H1 (cell line): ENCODE results near the gene TRIP11. TPM values are rescaled to one million over a fixed set of nuclear protein-coding genes. Genes with fewer than 3 reads are reported as not detected.

Source experiments
- CTCF ChIA-PET: fragments of 300-600 bp; sonication (Branson Sonifier 250); formaldehyde crosslinking; loops from one replicate; lab custom pipeline; 2021; ENCODE audit not compliant: partially characterized antibody; lab: Charles Lee
- POLR2A ChIA-PET: fragments of 300-600 bp; sonication (Branson Sonifier 250); formaldehyde crosslinking; loops from one replicate; lab custom pipeline; 2021; ENCODE audit warnings: inconsistent platforms; ENCODE audit not compliant: partially characterized antibody; lab: Charles Lee
- DNase-seq, 2 experiments: peaks; one replicate each; pipeline versions ENCODE4 v3.0.0 to v3.0.0-alpha.2; 2010 to 2022; ENCODE audit warnings: low spot score in 2 of 2, low read depth in 1 of 2, mixed read lengths in 1 of 2
- FAIRE-seq: peaks from 2 replicates; lab custom pipeline; 2011; peaks lifted over from hg19 to GRCh38; lab: Jason Lieb, UNC
- H2AFZ ChIP-seq: 2 replicates; pipeline ENCODE4 v1.8.1; 2012; ENCODE audit warnings: low read length, inconsistent platforms
- H2AK5ac ChIP-seq: 2 replicates; pipeline ENCODE4 v1.6.1; 2013; ENCODE audit warnings: low read depth, low read length
- H2BK120ac ChIP-seq: replicated peaks from 2 replicates; pipeline ENCODE3; 2013; ENCODE audit warnings: low read depth, low read length, inconsistent platforms
- H2BK12ac ChIP-seq: 2 replicates; pipeline ENCODE4 v1.6.1; 2013; ENCODE audit warnings: low read depth, low read length
- H2BK15ac ChIP-seq: 2 replicates; pipeline ENCODE4 v1.6.1; 2013; ENCODE audit warnings: low read length
- H2BK20ac ChIP-seq: 2 replicates; pipeline ENCODE4 v1.6.1; 2013; ENCODE audit warnings: low read length
- H2BK5ac ChIP-seq: 2 replicates; pipeline ENCODE4 v1.6.1; 2013; ENCODE audit warnings: low read depth, low read length
- H3K14ac ChIP-seq: 2 replicates; pipeline ENCODE4 v1.6.1; 2013; ENCODE audit warnings: inconsistent platforms; ENCODE audit not compliant: insufficient read length
- H3K18ac ChIP-seq: 2 replicates; pipeline ENCODE4 v1.6.1; 2013; ENCODE audit warnings: low read length; ENCODE audit errors: extremely low read depth
- H3K23ac ChIP-seq: 2 replicates; pipeline ENCODE4 v1.6.1; 2013; ENCODE audit warnings: inconsistent platforms; ENCODE audit not compliant: insufficient read length
- H3K23me2 ChIP-seq: 2 replicates; pipeline ENCODE4 v1.6.1; 2013; ENCODE audit warnings: low read depth, low read length
- H3K27ac ChIP-seq: 2 replicates; pipeline ENCODE4 v1.6.1; 2011; ENCODE audit warnings: low read depth, low read length, inconsistent platforms
- H3K27me3 ChIP-seq, 4 experiments: replicated peaks in 1 of 4; 1 replicate in 1 of 4; 2 replicates in 3 of 4; pipeline versions ENCODE4 v1.6.1 to v1.8.1; 2011 to 2013; ENCODE audit warnings: low read length in 3 of 4, mild to moderate bottlenecking in 3 of 4, inconsistent platforms in 2 of 4, mixed read lengths in 2 of 4, moderate library complexity in 1 of 4; ENCODE audit not compliant: control insufficient read depth in 3 of 4, insufficient read depth in 3 of 4; ENCODE audit errors: extremely low read depth in 1 of 4
- H3K36me3 ChIP-seq, 4 experiments: 2 replicates each; pipeline versions ENCODE4 v1.6.1 to v1.8.1; 2011 to 2013; ENCODE audit warnings: mild to moderate bottlenecking in 4 of 4, low read length in 3 of 4, moderate library complexity in 2 of 4, control low read depth in 1 of 4, inconsistent platforms in 1 of 4; ENCODE audit not compliant: insufficient read depth in 4 of 4, control insufficient read depth in 2 of 4
- H3K4ac ChIP-seq: replicated peaks from 2 replicates; pipeline ENCODE3; 2013; ENCODE audit warnings: low read length, low read depth, mixed read lengths, inconsistent platforms; ENCODE audit not compliant: insufficient read length
- H3K4me1 ChIP-seq, 4 experiments: replicated peaks in 1 of 4; 1 replicate in 1 of 4; 2 replicates in 3 of 4; pipeline versions ENCODE4 v1.6.1 to v1.8.1; 2011 to 2013; ENCODE audit warnings: low read length in 3 of 4, inconsistent platforms in 2 of 4, mixed read lengths in 1 of 4; ENCODE audit not compliant: insufficient read depth in 4 of 4, control insufficient read depth in 3 of 4
- H3K4me2 ChIP-seq, 2 experiments: 2 replicates each; pipeline versions ENCODE4 v1.6.1 to v1.8.1; 2011 to 2013; ENCODE audit warnings: low read depth in 2 of 2, low read length in 2 of 2, control low read depth in 1 of 2, inconsistent platforms in 1 of 2, mild to moderate bottlenecking in 1 of 2; ENCODE audit not compliant: insufficient read depth in 1 of 2
- H3K4me3 ChIP-seq, 4 experiments: fragments of 200-600, 300-600 bp in 1 of 4; sonication (generic), shearing (Covaris generic), sonication (Bioruptor Twin) in 1 of 4; 2 replicates each; pipeline versions ENCODE4 v1.5.1 to v1.8.1; 2011 to 2016; ENCODE audit warnings: low read length in 4 of 4, low read depth in 3 of 4, control low read depth in 2 of 4, inconsistent platforms in 2 of 4, mild to moderate bottlenecking in 2 of 4, mixed read lengths in 1 of 4, moderate library complexity in 1 of 4; ENCODE audit not compliant: insufficient read depth in 2 of 4; ENCODE audit errors: extremely low read depth in 1 of 4
- H3K56ac ChIP-seq: replicated peaks from 2 replicates; pipeline ENCODE3; 2013; ENCODE audit warnings: low read depth, mild to moderate bottlenecking, mixed read lengths, low read length, inconsistent platforms; ENCODE audit not compliant: insufficient read length
- H3K79me1 ChIP-seq: 2 replicates; pipeline ENCODE4 v1.6.1; 2013; ENCODE audit warnings: low read depth, low read length, control low read depth
- H3K79me2 ChIP-seq, 2 experiments: 2 replicates each; pipeline versions ENCODE4 v1.6.1 to v1.8.1; 2012 to 2013; ENCODE audit warnings: low read length in 2 of 2, mild to moderate bottlenecking in 2 of 2, inconsistent platforms in 1 of 2; ENCODE audit not compliant: insufficient read depth in 2 of 2, control insufficient read depth in 1 of 2
- H3K9ac ChIP-seq, 4 experiments: replicated peaks in 1 of 4; 1 replicate in 1 of 4; 2 replicates in 3 of 4; pipeline versions ENCODE4 v1.6.1 to v1.8.1; 2011 to 2013; ENCODE audit warnings: low read depth in 3 of 4, low read length in 3 of 4, control low read depth in 2 of 4, mild to moderate bottlenecking in 2 of 4, moderate library complexity in 2 of 4, inconsistent platforms in 1 of 4; ENCODE audit errors: extremely low read depth in 1 of 4
- H3K9me3 ChIP-seq, 2 experiments: 2 replicates each; pipeline versions ENCODE4 v1.6.1 to v1.8.1; 2012 to 2013; ENCODE audit warnings: mild to moderate bottlenecking in 2 of 2, moderate library complexity in 2 of 2, control low read depth in 1 of 2, inconsistent platforms in 1 of 2, low read depth in 1 of 2, low read length in 1 of 2, mixed read lengths in 1 of 2; ENCODE audit not compliant: insufficient read depth in 2 of 2
- H4K20me1 ChIP-seq, 2 experiments: replicated peaks in 1 of 2; 2 replicates each; pipeline versions ENCODE3 to v1.8.1; 2011 to 2013; ENCODE audit warnings: inconsistent platforms in 2 of 2, low read length in 2 of 2, mild to moderate bottlenecking in 1 of 2; ENCODE audit not compliant: insufficient read depth in 2 of 2, control insufficient read depth in 1 of 2
- H4K5ac ChIP-seq: 2 replicates; pipeline ENCODE4 v1.6.1; 2013; ENCODE audit warnings: low read length, low read depth, mixed read lengths, inconsistent platforms; ENCODE audit not compliant: insufficient read length
- H4K8ac ChIP-seq: 2 replicates; pipeline ENCODE4 v1.8.0; 2013; ENCODE audit warnings: mild to moderate bottlenecking, moderate library complexity, low read length, inconsistent platforms; ENCODE audit not compliant: insufficient read depth; ENCODE audit errors: extremely low read depth
- H4K91ac ChIP-seq: replicated peaks from 2 replicates; pipeline ENCODE3; 2013; ENCODE audit warnings: low read length, mixed read lengths, inconsistent platforms; ENCODE audit not compliant: insufficient read length
- BACH1 ChIP-seq: IDR thresholded peaks from 2 replicates; pipeline ENCODE4 v1.6.1; 2012; ENCODE audit warnings: low read length, improper control_type of control experiment
- CHD2 ChIP-seq: IDR thresholded peaks from 2 replicates; pipeline ENCODE4 v1.6.1; 2012; ENCODE audit warnings: low read length, improper control_type of control experiment
- EP300 ChIP-seq, 2 experiments: IDR thresholded peaks; 1 replicate in 1 of 2; 2 replicates in 1 of 2; pipeline ENCODE4 v1.6.1; 2011 to 2012; ENCODE audit warnings: low read depth in 2 of 2, low read length in 2 of 2, mild to moderate bottlenecking in 2 of 2, borderline replicate concordance in 1 of 2, inconsistent platforms in 1 of 2, moderate library complexity in 1 of 2
- HDAC2 ChIP-seq, 2 experiments: fragments of 300-600 bp in 1 of 2; sonication (generic) in 1 of 2; IDR thresholded peaks; 2 replicates each; pipeline ENCODE4 v1.6.1; 2011 to 2012; ENCODE audit warnings: low read depth in 2 of 2, low read length in 2 of 2, mild to moderate bottlenecking in 2 of 2, moderate library complexity in 2 of 2, borderline replicate concordance in 1 of 2, inconsistent platforms in 1 of 2
- NANOG ChIP-seq: IDR thresholded peaks from 2 replicates; pipeline ENCODE4 v1.6.1; 2011; ENCODE audit warnings: low read length, low read depth, mild to moderate bottlenecking, inconsistent platforms; ENCODE audit not compliant: insufficient read depth, poor library complexity, severe bottlenecking
- NRF1 ChIP-seq: IDR thresholded peaks from 2 replicates; pipeline ENCODE4 v1.6.1; 2011; ENCODE audit warnings: mild to moderate bottlenecking, low read depth, low read length, improper control_type of control experiment
- SIRT6 ChIP-seq: IDR thresholded peaks from one replicate; pipeline ENCODE4 v1.7.1; 2012; ENCODE audit warnings: low read length, inconsistent platforms
- SP2 ChIP-seq: IDR thresholded peaks from 2 replicates; pipeline ENCODE4 v1.6.1; 2012; ENCODE audit warnings: mild to moderate bottlenecking, low read length, inconsistent platforms
- SUZ12 ChIP-seq: fragments of 200-600 bp; sonication (generic); IDR thresholded peaks from 2 replicates; pipeline ENCODE4 v1.6.1; 2012; ENCODE audit warnings: mild to moderate bottlenecking, inconsistent platforms, low read length, moderate library complexity, mixed read lengths
- YY1 ChIP-seq: IDR thresholded peaks from 2 replicates; pipeline ENCODE4 v1.6.1; 2011; ENCODE audit warnings: low read depth, mild to moderate bottlenecking, low read length
- ZNF274 ChIP-seq: IDR thresholded peaks from 2 replicates; pipeline ENCODE4 v1.7.0; 2012; ENCODE audit warnings: low read length, borderline replicate concordance; ENCODE audit errors: extremely low read depth
- WGBS, 2 experiments: shearing (Covaris generic) in 1 of 2; methylation state at CpG; one replicate each; pipeline versions ENCODE4 v1.1.6 to v1.1.7; 2013 to 2015; ENCODE audit warnings: low lambda C conversion rate in 2 of 2, mixed read lengths in 2 of 2, inconsistent platforms in 1 of 2, low coverage in 1 of 2, missing lambda C conversion rate in 1 of 2; ENCODE audit not compliant: insufficient replicate concordance in 2 of 2, insufficient coverage in 1 of 2, insufficient read length in 1 of 2; ENCODE audit errors: extremely low coverage in 1 of 2, missing lambda C conversion rate in 1 of 2; 5-methylcytosine and 5-hydroxymethylcytosine counted together
- polyA plus RNA-seq, 7 experiments: library from polyadenylated mRNA; depleted of rRNA in 3 of 7; stranded (reverse) in 5 of 7; unstranded in 2 of 7; fragments of >200 nt in 5 of 7; fragments of 200-250 nt in 2 of 7; gene quantifications; 1 replicate in 5 of 7; 2 replicates in 1 of 7; 4 replicates in 1 of 7; pipeline versions ENCODE4 v1.2.1 to v1.2.3, GENCODE V29; 2011 to 2013; ENCODE audit warnings: missing spikeins in 2 of 7, mixed read lengths in 2 of 7
- total RNA-seq: library from RNA; stranded (reverse); fragmentation: NEBNext Ultra II Directional; extraction: Animal tissue kit (Norgen Biotek cat#: 25700); gene quantifications from 2 replicates; pipeline ENCODE4 v1.2.1, GENCODE V29; 2021
- TF ChIP-seq, protein P1 (sequence below), 3 experiments: IDR thresholded peaks; 1 replicate in 2 of 3; 2 replicates in 1 of 3; pipeline versions ENCODE4 v1.5.1 to v1.6.1; 2011; ENCODE audit warnings: low read length in 3 of 3, mild to moderate bottlenecking in 3 of 3, inconsistent platforms in 2 of 3, low read depth in 1 of 3, moderate library complexity in 1 of 3; ENCODE audit not compliant: insufficient read depth in 1 of 3; ENCODE audit errors: control extremely low read depth in 1 of 3

The TRIP11 gene
- total and polyA plus RNA-seq, 2 of the 8 experiments (the other 6 are each of a cell fraction or from before 2014, with no cell fraction given), result 3.3 to 30.4 TPM

DNA sequence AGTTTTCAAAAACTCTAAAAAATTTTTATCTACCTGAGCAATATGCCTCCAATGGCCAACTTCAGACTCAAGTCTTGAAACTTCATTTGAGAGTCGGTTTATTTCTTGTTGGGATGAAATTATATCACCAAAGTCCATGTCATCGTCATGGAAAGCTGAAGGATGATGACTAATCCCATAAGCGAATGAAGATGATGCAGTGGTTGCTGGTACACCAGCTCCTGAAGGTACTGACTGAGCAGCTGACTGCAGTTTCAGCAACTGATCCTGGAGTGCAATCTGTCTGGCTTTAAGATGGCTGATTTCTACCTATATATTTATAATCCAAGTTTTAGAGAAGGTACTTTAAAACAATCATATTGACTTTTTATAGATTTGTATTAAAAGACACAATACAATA is 18.3 kb downstream of the TRIP11 start:
- Histone ChIP-seq H2BK20ac (no peak overlapping the region), H3K36me3 (peaks cover 0 to 14% (median 0%) of the 10 kb centered on the region in 4 experiments; a peak in 2 of 8 replicates), H2BK15ac (no peak overlapping the region), H3K14ac (no peak overlapping the region), H2BK120ac (no peak overlapping the region), H2BK12ac (no peak overlapping the region), H2AFZ (no peak overlapping the region), H3K79me2 (no peaks in the 10 kb centered on the region), H3K23me2 (no peaks in the 10 kb centered on the region), H3K27ac (no peak overlapping the region), H4K8ac (no peak overlapping the region), H3K27me3 (no peaks in the 10 kb centered on the region), H3K9ac (no peak overlapping the region), H4K20me1 (no peaks in the 10 kb centered on the region), H3K4me3 (no peak overlapping the region), H3K18ac (no peak overlapping the region), H3K4me2 (no peak overlapping the region), H3K56ac (no peak overlapping the region), H3K79me1 (no peaks in the 10 kb centered on the region), H4K91ac (no peak overlapping the region), H2BK5ac (no peak overlapping the region), H3K23ac (no peak overlapping the region), H2AK5ac (no peak overlapping the region), H3K9me3 (no peaks in the 10 kb centered on the region), H3K4me1 (no peaks in the 10 kb centered on the region), H3K4ac (no peak overlapping the region), H4K5ac (no peak overlapping the region)
- FAIRE-seq (no peak), DNase-seq (no peak)
- POLR2A ChIA-PET, result interaction anchor here (2.0 kb wide), 1 partner anchor 18 kb away, joined by 4 read pairs; the partner anchor contains the start of gene TRIP11
- 94% methylated on average over 3 of the region's 3 CpGs; no CpG with 5 or more reads in 1 of the 2 experiments for WGBS, 2 experiments
- CTCF ChIA-PET, result no interaction called here
- TF ChIP-seq BACH1 (no peak), NANOG (no peak), EP300 (IDR thresholded peaks at IDR 0.05; ENCODE audit: borderline replicate concordance in 1 of 2, low read depth in 2 of 2, low read length in 2 of 2) (no peak), NRF1 (no peak), YY1 (no peak), CHD2 (no peak), ZNF274 (no peak), HDAC2 (IDR thresholded peaks at IDR 0.05; ENCODE audit: borderline replicate concordance in 1 of 2, low read depth in 2 of 2, low read length in 2 of 2) (no peak), SIRT6 (no peak), SUZ12 (no peak), SP2 (no peak)
- TF ChIP-seq, protein P1, sequence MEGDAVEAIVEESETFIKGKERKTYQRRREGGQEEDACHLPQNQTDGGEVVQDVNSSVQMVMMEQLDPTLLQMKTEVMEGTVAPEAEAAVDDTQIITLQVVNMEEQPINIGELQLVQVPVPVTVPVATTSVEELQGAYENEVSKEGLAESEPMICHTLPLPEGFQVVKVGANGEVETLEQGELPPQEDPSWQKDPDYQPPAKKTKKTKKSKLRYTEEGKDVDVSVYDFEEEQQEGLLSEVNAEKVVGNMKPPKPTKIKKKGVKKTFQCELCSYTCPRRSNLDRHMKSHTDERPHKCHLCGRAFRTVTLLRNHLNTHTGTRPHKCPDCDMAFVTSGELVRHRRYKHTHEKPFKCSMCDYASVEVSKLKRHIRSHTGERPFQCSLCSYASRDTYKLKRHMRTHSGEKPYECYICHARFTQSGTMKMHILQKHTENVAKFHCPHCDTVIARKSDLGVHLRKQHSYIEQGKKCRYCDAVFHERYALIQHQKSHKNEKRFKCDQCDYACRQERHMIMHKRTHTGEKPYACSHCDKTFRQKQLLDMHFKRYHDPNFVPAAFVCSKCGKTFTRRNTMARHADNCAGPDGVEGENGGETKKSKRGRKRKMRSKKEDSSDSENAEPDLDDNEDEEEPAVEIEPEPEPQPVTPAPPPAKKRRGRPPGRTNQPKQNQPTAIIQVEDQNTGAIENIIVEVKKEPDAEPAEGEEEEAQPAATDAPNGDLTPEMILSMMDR (IDR thresholded peaks at IDR 0.05; ENCODE audit: control extremely low read depth in 1 of 3, insufficient read depth in 1 of 3, low read depth in 1 of 3, low read length in 3 of 3), result no peak
